ENCODE measurements around the gene LYPD8. TPM values are rescaled to one million over a fixed set of nuclear protein-coding genes. Genes with fewer than 3 reads are reported as not detected.
"Not testable (repeated sequence)": the region's sequence is repeated elsewhere in the genome, so short reads cannot be mapped to it uniquely, and the experiment has no call there.

The LYPD8 gene, protein sequence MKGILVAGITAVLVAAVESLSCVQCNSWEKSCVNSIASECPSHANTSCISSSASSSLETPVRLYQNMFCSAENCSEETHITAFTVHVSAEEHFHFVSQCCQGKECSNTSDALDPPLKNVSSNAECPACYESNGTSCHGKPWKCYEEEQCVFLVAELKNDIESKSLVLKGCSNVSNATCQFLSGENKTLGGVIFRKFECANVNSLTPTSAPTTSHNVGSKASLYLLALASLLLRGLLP
- total RNA-seq: not detected
- not detected for polyA plus RNA-seq

DNA sequence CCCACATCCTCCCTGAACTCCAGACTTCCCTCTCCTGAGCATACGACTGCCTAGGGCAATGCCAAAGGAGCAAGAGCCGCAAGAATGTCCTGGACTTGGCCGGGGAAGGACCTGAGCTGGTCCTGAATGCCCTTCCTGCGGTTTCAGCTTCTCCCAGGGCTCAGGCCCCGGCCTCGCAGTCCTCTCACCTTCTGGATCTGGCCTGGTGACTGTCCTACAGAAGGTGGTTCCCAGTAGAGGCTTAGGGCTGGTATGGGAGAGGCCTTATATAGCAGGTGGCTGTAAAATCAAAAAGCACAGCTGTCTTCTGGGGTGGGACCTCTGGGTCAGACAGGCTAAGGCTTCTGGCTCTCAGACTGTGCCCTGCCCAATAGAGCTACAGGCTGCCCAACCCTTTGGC, at the start of gene LYPD8:
Gene LYPD8, minus strand, starts transcription at position 243 of the 400 bp plus-strand sequence. CDS start 4,678 bp downstream, outside the sequence.
- TF ChIP-seq, protein P1, sequence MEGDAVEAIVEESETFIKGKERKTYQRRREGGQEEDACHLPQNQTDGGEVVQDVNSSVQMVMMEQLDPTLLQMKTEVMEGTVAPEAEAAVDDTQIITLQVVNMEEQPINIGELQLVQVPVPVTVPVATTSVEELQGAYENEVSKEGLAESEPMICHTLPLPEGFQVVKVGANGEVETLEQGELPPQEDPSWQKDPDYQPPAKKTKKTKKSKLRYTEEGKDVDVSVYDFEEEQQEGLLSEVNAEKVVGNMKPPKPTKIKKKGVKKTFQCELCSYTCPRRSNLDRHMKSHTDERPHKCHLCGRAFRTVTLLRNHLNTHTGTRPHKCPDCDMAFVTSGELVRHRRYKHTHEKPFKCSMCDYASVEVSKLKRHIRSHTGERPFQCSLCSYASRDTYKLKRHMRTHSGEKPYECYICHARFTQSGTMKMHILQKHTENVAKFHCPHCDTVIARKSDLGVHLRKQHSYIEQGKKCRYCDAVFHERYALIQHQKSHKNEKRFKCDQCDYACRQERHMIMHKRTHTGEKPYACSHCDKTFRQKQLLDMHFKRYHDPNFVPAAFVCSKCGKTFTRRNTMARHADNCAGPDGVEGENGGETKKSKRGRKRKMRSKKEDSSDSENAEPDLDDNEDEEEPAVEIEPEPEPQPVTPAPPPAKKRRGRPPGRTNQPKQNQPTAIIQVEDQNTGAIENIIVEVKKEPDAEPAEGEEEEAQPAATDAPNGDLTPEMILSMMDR (IDR thresholded peaks at IDR 0.05): no peak
- no peaks in the 10 kb centered on the region for H3K4me1 ChIP-seq
- DNase-seq (no peak), ATAC-seq (no peak), FAIRE-seq (no peak)
- peak within 1 kb of the TSS in 1 of 4 donors; percentile 50 for H3K27ac ChIP-seq
- no peak within 1 kb of the TSS for H3K4me3 ChIP-seq
- intact Hi-C loops (cut with DNase I): no loop called here
- H3K27me3 ChIP-seq: no peaks in the 10 kb centered on the region
- 86 to 92% methylated on average over 6 of the region's 6 CpGs for WGBS, 2 donors
- H3K9me3 ChIP-seq: no peaks in the 10 kb centered on the region
- no peaks in the 10 kb centered on the region for H3K36me3 ChIP-seq

DNA sequence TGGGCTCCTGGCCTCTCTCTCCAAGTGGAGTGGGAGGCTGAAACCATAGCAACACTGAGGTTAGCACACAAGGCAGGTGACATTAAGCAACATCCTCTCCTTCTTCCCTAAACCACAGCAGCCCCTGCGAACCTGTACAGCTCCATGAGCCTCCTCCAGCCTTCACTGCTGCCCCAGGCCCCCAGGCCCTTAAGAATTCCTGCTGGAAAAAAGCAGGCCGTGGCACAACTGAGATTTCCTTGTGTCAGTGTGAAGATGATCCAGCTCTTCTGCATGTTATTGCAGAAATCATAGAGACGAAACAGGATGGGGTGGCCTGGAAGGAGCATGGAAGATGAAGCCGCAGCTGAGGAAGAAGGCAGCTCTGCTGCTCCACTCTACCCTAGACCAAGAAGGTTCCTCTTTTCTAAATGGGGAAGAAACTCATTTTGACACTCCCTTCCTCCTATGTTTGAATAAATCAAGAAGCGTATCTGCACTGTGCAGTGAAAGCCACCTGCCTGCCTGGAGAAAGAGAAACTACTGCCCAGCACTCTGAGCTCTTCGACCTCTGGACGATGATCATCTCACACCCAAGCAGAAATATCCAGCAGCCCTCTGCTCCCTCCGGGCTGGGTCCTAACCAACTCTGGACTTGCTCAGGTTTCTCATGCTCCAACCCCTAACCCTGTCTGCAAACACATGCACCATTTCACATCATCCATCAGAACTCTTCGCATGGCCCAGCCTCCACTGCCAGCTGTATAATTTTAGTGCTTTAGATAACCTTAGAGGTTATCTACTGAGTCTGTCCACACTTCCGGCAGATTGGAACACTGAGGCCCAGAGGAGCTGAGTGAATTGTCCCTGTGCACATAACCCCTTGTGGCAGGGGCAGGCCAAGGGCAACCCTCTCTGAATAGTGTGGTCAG, 49.5 kb upstream of the LYPD8 start:
- no peaks in the 10 kb centered on the region for H3K27me3 ChIP-seq
- no peak overlapping the region for H3K27ac ChIP-seq
- no peaks in the 10 kb centered on the region for H3K36me3 ChIP-seq
- no peaks in the 10 kb centered on the region for H3K4me1 ChIP-seq
- FAIRE-seq (no peak), ATAC-seq (peak in 3 of 4 donors; percentile 16 to 69 (median 45)), DNase-seq (no peak)
- TF ChIP-seq, protein P1 (IDR thresholded peaks at IDR 0.05): no peak
- H3K9me3 ChIP-seq: no peaks in the 10 kb centered on the region
- no peak overlapping the region for H3K4me3 ChIP-seq
- 58 to 60% methylated on average over 10 of the region's 10 CpGs for WGBS, 2 donors
- intact Hi-C loops (cut with DNase I): loop anchor here in 1 of 3 donors (5.0 kb wide), 2 partner anchors 103 to 183 kb away; partner anchors contain the start of gene OR14I1

DNA sequence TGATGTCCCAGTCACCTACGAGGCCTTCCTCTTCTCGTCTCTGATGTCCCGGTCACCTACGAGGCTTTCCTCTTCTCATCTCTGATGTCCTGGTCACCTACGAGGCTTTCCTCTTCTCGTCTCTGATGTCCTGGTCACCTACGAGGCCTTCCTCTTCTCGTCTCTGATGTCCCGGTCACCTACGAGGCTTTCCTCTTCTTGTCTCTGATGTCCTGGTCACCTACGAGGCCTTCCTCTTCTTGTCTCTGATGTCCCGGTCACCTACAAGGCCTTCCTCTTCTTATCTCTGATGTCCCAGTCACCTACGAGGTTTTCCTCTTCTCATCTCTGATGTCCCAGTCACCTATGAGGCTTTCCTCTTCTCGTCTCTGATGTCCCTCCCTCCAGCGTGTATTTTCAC, 47.9 kb upstream of the LYPD8 start:
- H3K36me3 ChIP-seq, H3K4me1 ChIP-seq: not testable (repeated sequence)
- 77 to 85% methylated on average over 15 of the region's 15 CpGs for WGBS, 2 donors

DNA sequence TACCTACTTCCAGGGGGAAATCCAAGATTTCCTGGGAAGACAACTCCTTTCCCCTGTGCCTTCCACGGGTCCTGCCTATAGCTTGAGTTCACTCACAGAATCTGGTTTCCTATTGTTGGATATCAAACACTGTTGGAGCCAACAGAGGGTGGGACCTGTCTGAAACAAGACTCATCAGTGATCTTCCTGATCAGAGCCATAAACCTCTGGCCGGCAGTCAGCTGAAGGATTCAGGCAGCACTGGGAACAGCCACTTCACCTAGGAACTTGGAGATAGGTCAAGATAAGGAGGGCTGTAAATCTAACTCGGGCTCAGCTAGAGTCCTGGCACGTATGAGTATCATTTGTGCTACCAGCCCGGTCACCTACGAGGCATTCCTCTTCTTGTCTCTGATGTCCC, 46.9 kb upstream of the LYPD8 start:
- 80 to 82% methylated on average over 6 of the region's 6 CpGs for WGBS, 2 donors
- no peak overlapping the region for H3K27ac ChIP-seq
- no peak for DNase-seq

More for the DNA sequence above, 47.9 kb upstream of the LYPD8 start:
- H3K4me3 ChIP-seq; FAIRE-seq; intact Hi-C loops (cut with DNase I); DNase-seq; ATAC-seq; H3K27ac ChIP-seq; H3K27me3 ChIP-seq; H3K9me3 ChIP-seq: not testable (repeated sequence)

DNA sequence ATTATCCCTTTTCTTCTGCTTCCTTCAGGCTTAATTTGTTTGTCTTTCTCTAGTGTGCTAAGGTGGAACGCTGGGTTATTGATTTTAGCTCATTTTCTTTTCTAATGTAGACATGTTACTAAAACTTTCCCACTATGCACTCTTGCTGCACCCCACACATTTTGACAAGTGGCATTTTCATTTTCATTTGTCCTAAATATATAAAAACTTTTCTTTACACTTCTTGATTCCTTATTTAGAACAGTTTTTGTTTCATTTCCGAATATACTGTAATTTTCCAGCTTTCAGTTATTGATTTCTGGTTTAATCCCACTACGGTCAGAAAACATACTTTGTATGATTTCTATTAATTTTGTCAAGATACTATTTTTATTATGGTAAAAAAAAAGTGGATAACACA, 44.9 kb upstream of the LYPD8 start:
- no peak for ATAC-seq

More for the DNA sequence above, 46.9 kb upstream of the LYPD8 start:
- Histone ChIP-seq H3K36me3 (no peaks in the 10 kb centered on the region), H3K9me3 (no peaks in the 10 kb centered on the region), H3K4me3 (no peak overlapping the region), H3K4me1 (no peaks in the 10 kb centered on the region), H3K27me3 (peaks cover 0 to 3% (median 0%) of the 10 kb centered on the region in 4 donors)
- intact Hi-C loops (cut with DNase I): no loop called here
- no peak for ATAC-seq
- FAIRE-seq: no peak
- TF ChIP-seq, protein P1 (IDR thresholded peaks at IDR 0.05): no peak

More for the DNA sequence above, 44.9 kb upstream of the LYPD8 start:
- Histone ChIP-seq H3K9me3 (no peaks in the 10 kb centered on the region), H3K27me3 (peaks cover 0 to 3% (median 0%) of the 10 kb centered on the region in 4 donors), H3K27ac (no peak overlapping the region), H3K4me1 (no peaks in the 10 kb centered on the region), H3K36me3 (no peaks in the 10 kb centered on the region), H3K4me3 (no peak overlapping the region)
- WGBS, 2 donors: 36 to 44% methylated on average over 3 of the region's 3 CpGs
- DNase-seq (no peak), FAIRE-seq (no peak)
- intact Hi-C loops (cut with DNase I): no loop called here
- TF ChIP-seq, protein P1 (IDR thresholded peaks at IDR 0.05): no peak

All from pancreas (tissue), 10 donors.